Kidney epithelial cell (primary cell): ENCODE data around the gene PAPLN. TPM values are rescaled to one million over a fixed set of nuclear protein-coding genes. Genes with fewer than 3 reads are reported as not detected.

Experiments
- DNase-seq: peaks from one replicate; pipeline ENCODE4 v3.0.0-alpha.2; 2010; ENCODE audit warnings: low read depth
- H3K27me3 ChIP-seq: 2 replicates; pipeline ENCODE4 v1.6.0; 2011; ENCODE audit warnings: low read length; ENCODE audit not compliant: control insufficient read depth, insufficient read depth
- H3K36me3 ChIP-seq: 2 replicates; pipeline ENCODE4 v1.5.1; 2011; ENCODE audit warnings: low read length; ENCODE audit not compliant: control insufficient read depth, insufficient read depth
- H3K4me3 ChIP-seq: 2 replicates; pipeline ENCODE4 v1.5.1; 2011; ENCODE audit warnings: low read depth, mild to moderate bottlenecking, control low read depth, low read length
- CTCF ChIP-seq: IDR thresholded peaks from 2 replicates; pipeline ENCODE4 v1.5.1; 2011; ENCODE audit warnings: mild to moderate bottlenecking, moderate library complexity, low read length, control low read depth, inconsistent platforms; ENCODE audit not compliant: insufficient read depth, poor library complexity, severe bottlenecking
- total RNA-seq: library from RNA; depleted of rRNA; stranded (reverse); fragments of >200 nt; gene quantifications from 2 replicates; pipeline ENCODE4 v1.2.3, GENCODE V29; 2015

PAPLN gene
- total RNA-seq, 1 donor from 2014 or later = 23.3 TPM

DNA sequence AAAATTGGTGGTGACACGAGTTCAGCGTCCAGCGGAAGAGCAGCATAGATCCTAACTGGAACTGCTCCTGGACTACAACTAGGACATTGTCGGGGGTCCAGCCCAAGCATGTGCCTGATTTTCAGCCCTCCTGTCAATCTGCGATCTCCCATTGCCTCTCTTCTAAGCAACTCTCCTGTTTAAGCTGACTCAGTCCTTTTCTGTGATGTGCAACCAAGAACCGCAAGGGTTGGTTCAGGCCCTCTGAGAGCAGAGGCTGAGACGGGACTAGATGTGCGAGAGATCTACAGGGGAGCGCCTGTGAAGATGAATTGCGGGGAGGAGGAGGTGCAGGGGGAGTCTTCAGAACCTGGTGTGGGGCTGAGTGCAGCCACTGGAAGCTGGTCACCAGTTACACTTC, 3.7 kb upstream of the PAPLN start:
- DNase-seq = no peak
- H3K36me3 ChIP-seq = no peaks in the 10 kb centered on the region
- H3K27me3 ChIP-seq = peaks cover 8% of the 10 kb centered on the region
- no peak for TF ChIP-seq CTCF
- no peak overlapping the region for H3K4me3 ChIP-seq

- Histone ChIP-seq H3K36me3 (no peaks in the 10 kb centered on the region), H3K4me3 (no peak overlapping the region), H3K27me3 (peaks cover 8% of the 10 kb centered on the region)
- DNase-seq = no peak
- TF ChIP-seq CTCF = no peak
Observed at GRCh38 chr14:73234029-73234428, 3.3 kb upstream of the PAPLN start.

- TF ChIP-seq CTCF = no peak
- no peak overlapping the region for H3K4me3 ChIP-seq
- no peaks in the 10 kb centered on the region for H3K36me3 ChIP-seq
- H3K27me3 ChIP-seq = peaks cover 8% of the 10 kb centered on the region
- DNase-seq = no peak
Observed at GRCh38 chr14:73234586-73235394, 2.5 kb upstream of the PAPLN start.

- peaks cover 8% of the 10 kb centered on the region for H3K27me3 ChIP-seq
- no peaks in the 10 kb centered on the region for H3K36me3 ChIP-seq
- TF ChIP-seq CTCF = no peak
- no peak overlapping the region for H3K4me3 ChIP-seq
- DNase-seq = no peak
Observed at GRCh38 chr14:73235531-73236155, 1.7 kb upstream of the PAPLN start.

DNA sequence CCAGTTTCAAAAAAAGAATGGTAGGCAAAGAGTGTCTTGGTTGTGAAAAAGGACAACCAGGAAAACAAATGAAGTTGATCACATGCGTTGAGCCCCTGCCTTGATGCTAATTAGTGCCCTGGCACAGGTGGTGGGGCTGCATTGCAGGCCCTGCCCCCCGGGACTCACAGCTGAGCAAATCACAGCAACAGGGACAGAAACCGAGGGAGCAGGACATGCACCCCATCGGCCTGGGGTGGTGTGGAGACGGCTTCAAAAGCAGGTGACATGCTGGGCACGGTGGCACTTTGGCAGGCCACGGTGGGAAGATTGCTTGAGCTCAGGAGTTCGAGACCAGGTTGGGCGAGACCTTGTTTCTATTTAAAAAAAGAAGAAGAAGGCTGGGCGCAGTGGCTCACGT, 1.1 kb upstream of the PAPLN start:
- TF ChIP-seq CTCF = no peak
- peaks cover 8% of the 10 kb centered on the region for H3K27me3 ChIP-seq
- no peaks in the 10 kb centered on the region for H3K36me3 ChIP-seq
- H3K4me3 ChIP-seq = no peak overlapping the region
- no peak for DNase-seq
